Activated CD4-positive, alpha-beta T cell treated with anti-CD3 and anti-CD28 coated beads for 36 hours (primary cell): ENCODE results near the gene BNC1. TPM values are rescaled to one million over a fixed set of nuclear protein-coding genes. Genes with fewer than 3 reads are reported as not detected.
"Not testable (repeated sequence)": the region's sequence is repeated elsewhere in the genome, so short reads cannot be mapped to it uniquely, and the experiment has no call there.

Experiments
- ATAC-seq: fragments of 200-7000 bp; cut with Tn5 transposase; one replicate; pipeline ENCODE4 v1.10.0; 2021; ENCODE audit warnings: mild to moderate bottlenecking, moderate library complexity
- CTCF ChIA-PET: fragments of 350-600 bp; sonication (Branson Sonifier 250); formaldehyde crosslinking; loops from one replicate; lab custom pipeline; 2021; ENCODE audit warnings: antibody characterized with exemption; lab: Charles Lee
- POLR2A ChIA-PET: fragments of 350-600 bp; sonication (Branson Sonifier 250); formaldehyde crosslinking; loops from one replicate; lab custom pipeline; 2021; ENCODE audit warnings: antibody characterized with exemption, inconsistent platforms; lab: Charles Lee
- DNase-seq: peaks from one replicate; pipeline ENCODE4 v3.0.0-alpha.2; 2020
- H3K27ac Mint-ChIP-seq: one replicate; pipeline ENCODE4 v1.8.0; 2021; ENCODE audit warnings: mixed read lengths
- H3K27me3 Mint-ChIP-seq: one replicate; pipeline ENCODE4 v1.8.0; 2021; ENCODE audit warnings: mixed read lengths
- H3K36me3 Mint-ChIP-seq: one replicate; pipeline ENCODE4 v1.8.0; 2021; ENCODE audit warnings: low read depth, mixed read lengths
- H3K4me1 Mint-ChIP-seq: one replicate; pipeline ENCODE4 v1.8.0; 2021; ENCODE audit warnings: mixed read lengths
- H3K4me3 Mint-ChIP-seq: one replicate; pipeline ENCODE4 v1.8.0; 2021; ENCODE audit warnings: mild to moderate bottlenecking, moderate library complexity, mixed read lengths
- H3K9me3 Mint-ChIP-seq: one replicate; pipeline ENCODE4 v1.8.0; 2021; ENCODE audit warnings: low read depth, mixed read lengths
- intact Hi-C, 2 experiments: fragments of 100-400 bp; cut with DNase I in 1 of 2; cut with micrococcal nuclease in 1 of 2; formaldehyde crosslinking; loops; one replicate each; pipeline versions ENCODE4 v1.14.2 to v1.15.1; 2022 to 2024; cut with DNase I, micrococcal nuclease
- total RNA-seq, 2 experiments: library from RNA; stranded (reverse); gene quantifications; one replicate each; pipeline ENCODE4 v1.2.3, GENCODE V29; 2021

The BNC1 gene
- total RNA-seq, 2 experiments from 2014 or later: not detected

DNA sequence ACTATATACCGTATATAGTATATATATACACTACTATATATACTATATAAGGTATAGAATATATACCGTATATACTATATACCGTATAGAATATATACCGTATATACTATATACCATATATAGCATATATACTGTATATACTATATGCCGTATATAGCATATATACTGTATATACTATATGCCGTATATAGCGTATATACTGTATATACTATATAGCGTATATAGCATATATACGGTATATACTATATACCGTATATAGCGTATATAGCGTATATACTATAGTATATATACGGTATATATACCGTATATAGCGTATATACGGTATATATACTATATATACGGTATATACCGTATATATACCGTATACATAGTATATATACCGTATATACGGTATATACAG is 54.2 kb downstream of the BNC1 start:
- Mint-ChIP-seq H3K27me3 (peaks cover 11% of the 10 kb centered on the region), H3K4me1 (no peaks in the 10 kb centered on the region), H3K9me3 (no peaks in the 10 kb centered on the region), H3K36me3 (no peaks in the 10 kb centered on the region), H3K27ac (no peak overlapping the region), H3K4me3 (no peak overlapping the region)
- CTCF ChIA-PET: no interaction called here
- intact Hi-C loops: no loop called here
- DNase-seq (no peak), ATAC-seq (no peak)
- POLR2A ChIA-PET: no interaction called here

DNA sequence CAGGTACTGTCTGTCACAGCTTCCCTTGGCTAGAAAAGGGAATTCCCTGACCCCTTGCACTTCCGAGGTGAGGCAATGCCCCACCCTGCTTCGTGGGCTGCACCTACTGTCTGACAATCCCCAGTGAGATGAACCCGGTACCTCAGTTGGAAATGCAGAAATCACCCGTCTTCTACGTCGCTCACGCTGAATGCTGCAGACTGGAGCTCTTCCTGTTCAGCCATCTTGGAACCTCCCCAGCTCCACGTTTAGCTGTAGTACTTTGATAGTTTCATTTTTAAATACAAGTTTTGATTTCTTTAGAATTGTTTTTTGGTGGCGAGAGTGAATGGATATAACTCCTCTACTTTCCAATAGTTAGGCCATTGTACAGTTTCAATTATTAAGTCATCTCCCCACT is 59.0 kb downstream of the BNC1 start:
- Mint-ChIP-seq H3K36me3 (no peaks in the 10 kb centered on the region), H3K27me3 (peaks cover 14% of the 10 kb centered on the region), H3K27ac (no peak overlapping the region), H3K4me3 (no peak overlapping the region), H3K9me3 (no peaks in the 10 kb centered on the region), H3K4me1 (no peaks in the 10 kb centered on the region)
- CTCF ChIA-PET: no interaction called here
- ATAC-seq: no peak
- POLR2A ChIA-PET: no interaction called here
- intact Hi-C loops: no loop called here
- no peak for DNase-seq

- H3K9me3 Mint-ChIP-seq, POLR2A ChIA-PET, intact Hi-C loops, CTCF ChIA-PET, H3K4me1 Mint-ChIP-seq, H3K36me3 Mint-ChIP-seq, ATAC-seq, DNase-seq, H3K4me3 Mint-ChIP-seq, H3K27ac Mint-ChIP-seq: not testable (repeated sequence)
- H3K27me3 Mint-ChIP-seq: peaks cover 21% of the 10 kb centered on the region
Measured at GRCh38 chr15:83221781-83222180, 62.7 kb downstream of the BNC1 start.

GRCh38 chr15:83219026-83219425 is 65.4 kb downstream of the BNC1 start:
- ATAC-seq: no peak
- intact Hi-C loops: no loop called here
- DNase-seq: no peak
- no peaks in the 10 kb centered on the region for H3K36me3 Mint-ChIP-seq
- no peaks in the 10 kb centered on the region for H3K4me1 Mint-ChIP-seq
- no peak overlapping the region for H3K4me3 Mint-ChIP-seq
- no peak overlapping the region for H3K27ac Mint-ChIP-seq
- peaks cover 5% of the 10 kb centered on the region for H3K9me3 Mint-ChIP-seq
- POLR2A ChIA-PET: no interaction called here
- CTCF ChIA-PET: interaction anchor here (0.6 kb wide), 1 partner anchor 17 kb away, joined by 3 read pairs; no protein-coding TSS in a partner anchor
- H3K27me3 Mint-ChIP-seq: peaks cover 26% of the 10 kb centered on the region

- ChIA-PET POLR2A (no interaction called here), CTCF (no interaction called here)
- Mint-ChIP-seq H3K36me3 (no peaks in the 10 kb centered on the region), H3K4me1 (no peaks in the 10 kb centered on the region), H3K27ac (no peak overlapping the region), H3K9me3 (peaks cover 5% of the 10 kb centered on the region), H3K27me3 (peaks cover 26% of the 10 kb centered on the region), H3K4me3 (no peak overlapping the region)
- DNase-seq: no peak
- intact Hi-C loops: no loop called here
- no peak for ATAC-seq
Measured at GRCh38 chr15:83215306-83215705, 69.2 kb downstream of the BNC1 start.

GRCh38 chr15:83210619-83211018 is 73.8 kb downstream of the BNC1 start:
- CTCF ChIA-PET: interaction anchor here (0.8 to 1.3 kb wide), 2 partner anchors 11 to 38 kb away, joined by 3 to 4 read pairs; no protein-coding TSS in a partner anchor
- no peak for ATAC-seq
- POLR2A ChIA-PET: interaction anchor here (0.6 kb wide), 1 partner anchor 933 kb away, joined by 3 read pairs; no protein-coding TSS in a partner anchor
- H3K36me3 Mint-ChIP-seq: no peaks in the 10 kb centered on the region
- intact Hi-C loops: no loop called here
- no peak for DNase-seq
- H3K27me3 Mint-ChIP-seq: peaks cover 22% of the 10 kb centered on the region
- no peak overlapping the region for H3K4me3 Mint-ChIP-seq
- peaks cover 9% of the 10 kb centered on the region for H3K4me1 Mint-ChIP-seq
- peaks cover 5% of the 10 kb centered on the region for H3K9me3 Mint-ChIP-seq
- no peak overlapping the region for H3K27ac Mint-ChIP-seq

DNA sequence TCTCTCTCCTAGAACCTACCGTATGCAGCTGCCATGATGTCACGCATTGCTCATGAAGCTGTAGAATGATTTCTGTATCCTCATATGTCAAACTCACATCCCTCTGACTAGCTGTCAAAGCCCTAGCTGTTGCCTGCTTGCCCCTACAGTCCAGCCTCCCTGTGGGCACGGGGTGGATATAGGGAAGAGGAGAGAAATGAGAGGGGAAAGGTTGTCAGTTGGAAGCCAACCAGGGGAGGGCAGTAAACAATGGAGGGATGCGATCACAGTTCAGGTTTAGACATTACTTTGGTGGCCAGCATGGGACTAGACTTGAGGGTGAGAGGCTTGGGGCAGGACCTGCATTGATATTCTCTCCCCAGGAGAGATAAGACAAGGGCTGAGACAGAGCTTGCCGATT is 75.1 kb downstream of the BNC1 start:
- Mint-ChIP-seq H3K27me3 (peaks cover 21% of the 10 kb centered on the region), H3K4me3 (no peak overlapping the region), H3K36me3 (no peaks in the 10 kb centered on the region), H3K27ac (no peak overlapping the region), H3K9me3 (no peaks in the 10 kb centered on the region), H3K4me1 (peaks cover 9% of the 10 kb centered on the region)
- ChIA-PET POLR2A (no interaction called here), CTCF (no interaction called here)
- intact Hi-C loops: loop anchor here (5.0 kb wide), 4 partner anchors 102 to 667 kb away; partner anchors contain the start of genes C15orf40 (in 1 of the 2), RPS17 (in 1 of the 2) and TM6SF1 (in 1 of the 2)
- no peak for ATAC-seq
- no peak for DNase-seq

DNA sequence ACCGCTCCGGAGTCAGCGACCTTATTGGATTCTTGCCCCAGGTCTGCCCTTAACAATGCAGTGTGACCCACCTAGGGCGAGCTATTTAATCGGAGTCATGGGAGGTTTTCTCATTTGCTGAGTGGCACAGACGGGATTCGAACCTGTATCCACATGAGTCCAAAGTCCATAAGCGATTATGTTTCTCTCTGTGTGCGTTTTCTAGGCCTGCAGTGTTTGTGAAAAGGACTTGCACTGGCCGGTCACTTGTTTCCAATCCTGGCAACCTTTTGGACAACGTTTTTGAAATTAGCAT is 76.2 kb downstream of the BNC1 start:
- peaks cover 9% of the 10 kb centered on the region for H3K4me1 Mint-ChIP-seq
- ChIA-PET POLR2A (interaction anchor here (1.0 kb wide), 1 partner anchor 197 kb away, joined by 3 read pairs; the partner anchor contains the start of gene C15orf40), CTCF (no interaction called here)
- DNase-seq (no peak), ATAC-seq (no peak)
- no peaks in the 10 kb centered on the region for H3K9me3 Mint-ChIP-seq
- intact Hi-C loops: loop anchor here (1.0 to 5.0 kb wide), 5 partner anchors 101 to 666 kb away; partner anchors contain the start of genes C15orf40 (in 2 of the 2), RPS17 (in 1 of the 2) and TM6SF1 (in 1 of the 2)
- no peaks in the 10 kb centered on the region for H3K36me3 Mint-ChIP-seq
- H3K27ac Mint-ChIP-seq: no peak overlapping the region
- H3K4me3 Mint-ChIP-seq: peak overlapping the region; percentile 58
- H3K27me3 Mint-ChIP-seq: peaks cover 24% of the 10 kb centered on the region

- no peaks in the 10 kb centered on the region for H3K9me3 Mint-ChIP-seq
- peak within 1 kb of the TSS; percentile 69 for H3K4me3 Mint-ChIP-seq
- peaks cover 25% of the 10 kb centered on the region for H3K27me3 Mint-ChIP-seq
- ChIA-PET CTCF (interaction anchor here (1.1 kb wide), 1 partner anchor 10 kb away, joined by 3 read pairs; no protein-coding TSS in a partner anchor), POLR2A (interaction anchor here (1.0 kb wide), 1 partner anchor 196 kb away, joined by 3 read pairs; the partner anchor contains the start of gene C15orf40)
- H3K4me1 Mint-ChIP-seq: peaks cover 9% of the 10 kb centered on the region
- intact Hi-C loops: loop anchor here (1.0 to 5.0 kb wide), 6 partner anchors 101 to 666 kb away; partner anchors contain the start of genes C15orf40 (in 2 of the 2), BTBD1 (in 1 of the 2), RPS17 (in 1 of the 2) and TM6SF1 (in 1 of the 2)
- H3K27ac Mint-ChIP-seq: no peak within 1 kb of the TSS
- ATAC-seq (peak; percentile 60), DNase-seq (peak; percentile 50)
- no peaks in the 10 kb centered on the region for H3K36me3 Mint-ChIP-seq
Measured at GRCh38 chr15:83207660-83208366, 76.7 kb downstream of the BNC1 start, which contains the start of gene HDGFL3. TSS of gene HDGFL3 (minus strand) at chr15:83207823. CDS start at chr15:83207414, 409 bp downstream.

DNA sequence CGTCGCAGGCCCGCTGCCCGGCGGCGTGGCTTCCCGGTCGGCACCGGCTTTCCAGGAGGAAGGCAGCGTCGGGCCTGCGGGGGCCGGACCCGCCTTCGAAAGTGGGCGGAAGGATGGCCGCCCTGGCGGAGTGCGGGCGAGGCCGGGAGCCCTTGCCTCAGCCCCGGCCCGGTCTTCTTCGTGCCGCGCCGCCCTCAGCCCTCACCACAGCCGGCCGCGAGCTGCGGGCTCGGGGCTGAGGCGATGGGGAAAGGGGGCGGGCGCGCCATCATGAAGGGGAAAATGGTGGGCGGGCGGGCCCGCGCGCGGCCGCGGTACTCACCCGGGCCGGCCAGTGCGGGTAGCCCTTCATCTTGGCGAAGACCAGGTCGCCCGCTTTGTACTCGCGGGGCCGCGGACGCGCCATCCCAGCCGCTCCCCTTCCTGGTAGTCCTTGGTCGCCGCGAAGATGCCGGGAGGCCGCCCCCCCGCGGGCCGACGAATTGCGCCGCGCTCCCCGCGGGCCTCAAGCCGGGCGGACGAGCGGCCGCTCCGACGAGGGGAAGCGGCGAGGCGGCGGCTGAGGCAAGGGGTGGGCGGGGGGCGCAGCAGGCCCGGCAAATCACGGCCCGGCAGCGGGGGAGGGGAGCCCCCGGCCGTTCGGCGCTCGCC is 77.3 kb downstream of the BNC1 start:
- H3K9me3 Mint-ChIP-seq: no peaks in the 10 kb centered on the region
- peaks cover 25% of the 10 kb centered on the region for H3K27me3 Mint-ChIP-seq
- H3K4me1 Mint-ChIP-seq: peaks cover 9% of the 10 kb centered on the region
- no peak overlapping the region for H3K27ac Mint-ChIP-seq
- ChIA-PET POLR2A (no interaction called here), CTCF (interaction anchor here (1.1 kb wide), 1 partner anchor 9 kb away, joined by 3 read pairs; no protein-coding TSS in a partner anchor)
- intact Hi-C loops: loop anchor here (2.0 to 5.0 kb wide), 5 partner anchors 100 to 665 kb away; partner anchors contain the start of genes BTBD1 (in 1 of the 2), C15orf40 (in 1 of the 2), RPS17 (in 1 of the 2) and TM6SF1 (in 1 of the 2)
- DNase-seq (peak; percentile 33), ATAC-seq (no peak)
- H3K36me3 Mint-ChIP-seq: no peaks in the 10 kb centered on the region
- no peak overlapping the region for H3K4me3 Mint-ChIP-seq

GRCh38 chr15:83206526-83207008 is 77.9 kb downstream of the BNC1 start:
- ATAC-seq: no peak
- Mint-ChIP-seq H3K27me3 (peaks cover 25% of the 10 kb centered on the region), H3K9me3 (no peaks in the 10 kb centered on the region), H3K4me1 (peaks cover 9% of the 10 kb centered on the region), H3K36me3 (no peaks in the 10 kb centered on the region), H3K27ac (peak overlapping the region; percentile 64), H3K4me3 (peak overlapping the region; percentile 69)
- ChIA-PET POLR2A (interaction anchor here (0.6 kb wide), 1 partner anchor 360 kb away, joined by 3 read pairs; no protein-coding TSS in a partner anchor), CTCF (interaction anchor here (1.1 kb wide), 1 partner anchor 9 kb away, joined by 3 read pairs; no protein-coding TSS in a partner anchor)
- intact Hi-C loops: loop anchor here (2.0 to 5.0 kb wide), 5 partner anchors 99 to 664 kb away; partner anchors contain the start of genes BTBD1 (in 1 of the 2), C15orf40 (in 1 of the 2), RPS17 (in 1 of the 2) and TM6SF1 (in 1 of the 2)
- no peak for DNase-seq
